HepG2 (cell line): Measurements from ENCODE around the gene RPUSD2. TPM values are rescaled to one million over a fixed set of nuclear protein-coding genes. Genes with fewer than 3 reads are reported as not detected.

Source experiments
- GFI1 ChIP-seq: sonication (generic); formaldehyde crosslinking; IDR thresholded peaks from 2 replicates; pipeline ENCODE4 v1.5.0; 2020; ENCODE audit warnings: missing genetic modification reagents, mild to moderate bottlenecking, borderline replicate concordance
- IRF1 ChIP-seq: sonication (generic); formaldehyde crosslinking; IDR thresholded peaks from 2 replicates; pipeline ENCODE4 v1.4.0; 2020; ENCODE audit warnings: low read depth, mild to moderate bottlenecking, missing genetic modification reagents
- KDM5B ChIP-seq: sonication (generic); formaldehyde crosslinking; IDR thresholded peaks from 2 replicates; pipeline ENCODE4 v1.4.0; 2020; ENCODE audit warnings: missing genetic modification reagents, mild to moderate bottlenecking, borderline replicate concordance
- MLXIP ChIP-seq: sonication (generic); formaldehyde crosslinking; IDR thresholded peaks from 2 replicates; pipeline ENCODE4 v1.9.0; 2021; ENCODE audit warnings: missing genetic modification reagents, borderline replicate concordance
- PITX1 ChIP-seq: sonication (generic); formaldehyde crosslinking; IDR thresholded peaks from 2 replicates; pipeline ENCODE4 v1.5.1; 2020; ENCODE audit warnings: mild to moderate bottlenecking, missing genetic modification reagents
- POGZ ChIP-seq: sonication (generic); formaldehyde crosslinking; IDR thresholded peaks from 2 replicates; pipeline ENCODE4 v1.4.0; 2020; ENCODE audit warnings: mild to moderate bottlenecking, missing genetic modification reagents
- SIN3B ChIP-seq: fragments of 150-350 bp; IDR thresholded peaks from 2 replicates; pipeline ENCODE4 v1.6.1; 2014; ENCODE audit warnings: low read length
- TFAP4 ChIP-seq: sonication (generic); IDR thresholded peaks from 2 replicates; pipeline ENCODE4 v1.6.1; 2016; ENCODE audit warnings: low read depth, borderline replicate concordance
- ZC3H13 ChIP-seq: sonication (generic); formaldehyde crosslinking; IDR thresholded peaks from 2 replicates; pipeline ENCODE4 v1.8.1; 2023; ENCODE audit warnings: mild to moderate bottlenecking, missing genetic modification reagents, moderate library complexity
- ZNF136 ChIP-seq: sonication (generic); formaldehyde crosslinking; IDR thresholded peaks from 2 replicates; pipeline ENCODE4 v1.8.1; 2022; ENCODE audit warnings: low read depth, mild to moderate bottlenecking, moderate library complexity, missing genetic modification reagents
- ZNF619 ChIP-seq: sonication (generic); formaldehyde crosslinking; IDR thresholded peaks from 2 replicates; pipeline ENCODE4 v1.4.0; 2020; ENCODE audit warnings: mild to moderate bottlenecking, missing genetic modification reagents
- ZNF710 ChIP-seq: sonication (generic); formaldehyde crosslinking; IDR thresholded peaks from 2 replicates; pipeline ENCODE4 v1.5.0; 2020; ENCODE audit warnings: mild to moderate bottlenecking, missing genetic modification reagents, borderline replicate concordance
- ZNF770 ChIP-seq: sonication (generic); formaldehyde crosslinking; IDR thresholded peaks from 2 replicates; pipeline ENCODE4 v1.5.0; 2020; ENCODE audit warnings: mild to moderate bottlenecking, missing genetic modification reagents
- ZNF776 ChIP-seq: sonication (generic); formaldehyde crosslinking; IDR thresholded peaks from 2 replicates; pipeline ENCODE4 v1.4.0; 2020; ENCODE audit warnings: mild to moderate bottlenecking, missing genetic modification reagents
- ZNF800 ChIP-seq: sonication (generic); formaldehyde crosslinking; IDR thresholded peaks from 2 replicates; pipeline ENCODE4 v1.4.0; 2020; ENCODE audit warnings: missing genetic modification reagents
- ZZZ3 ChIP-seq: sonication (generic); formaldehyde crosslinking; IDR thresholded peaks from 2 replicates; pipeline ENCODE4 v1.4.0; 2020; ENCODE audit warnings: missing genetic modification reagents, mild to moderate bottlenecking, borderline replicate concordance
- polyA plus RNA-seq, 8 experiments: library from polyadenylated mRNA; depleted of rRNA in 3 of 8; stranded (reverse) in 7 of 8; unstranded in 1 of 8; fragments of >200 nt; fragmentation: Illumina TruSeq in 4 of 8; extraction: Trizol in 4 of 8; gene quantifications; 2 replicates each; pipeline versions ENCODE4 v1.2.1 to v1.2.3, GENCODE V29; 2011 to 2016; ENCODE audit warnings: low read depth in 4 of 8, missing spikeins in 1 of 8, mixed read lengths in 1 of 8; ENCODE audit not compliant: insufficient read depth in 1 of 8
- total RNA-seq, 5 experiments: library from RNA; depleted of rRNA; stranded (reverse); fragments of >200 nt; fragmentation: Illumina TruSeq; extraction: Trizol; gene quantifications; 2 replicates each; pipeline ENCODE4 v1.2.3, GENCODE V29; 2016; ENCODE audit warnings: low read depth in 1 of 5

The RPUSD2 gene
- total and polyA plus RNA-seq, 2 of the 13 experiments (the other 11 are each of a cell fraction or from before 2014, with no cell fraction given): 8.6 to 14.5 TPM

GRCh38 chr15:40569129-40569953 lies at the start of gene RPUSD2 (continued):
- TF ChIP-seq KDM5B (CRISPR knock-in tag): peak; percentile 65
- 0 out of 2 replicates have a peak, but pooled peaks have one; percentile 30 for TF ChIP-seq ZNF136 (CRISPR knock-in tag)
- no peak for TF ChIP-seq ZNF619 (CRISPR knock-in tag)
- peak; percentile 39; the same call in 1 of the 2 replicates for TF ChIP-seq ZZZ3 (CRISPR knock-in tag)
- peak; percentile 93 for TF ChIP-seq SIN3B
- TF ChIP-seq GFI1: peak; percentile 43; the same call in 1 of the 2 replicates
- peak; percentile 53 for TF ChIP-seq PITX1
- no peak for TF ChIP-seq MLXIP (CRISPR knock-in tag)
- peak; percentile 55; the same call in 1 of the 2 replicates for TF ChIP-seq ZNF710
- TF ChIP-seq ZNF800 (CRISPR knock-in tag): 0 out of 2 replicates have a peak, but pooled peaks have one; percentile 10
- TF ChIP-seq IRF1: no peak
- TF ChIP-seq ZC3H13 (CRISPR knock-in tag): peak; percentile 48; the same call in 1 of the 2 replicates
- 0 out of 2 replicates have a peak, but pooled peaks have one; percentile 26 for TF ChIP-seq ZNF776 (CRISPR knock-in tag)
- peak; percentile 20; the same call in 1 of the 2 replicates for TF ChIP-seq TFAP4
- 0 out of 2 replicates have a peak, but pooled peaks have one; percentile 34 for TF ChIP-seq ZNF770 (CRISPR knock-in tag)
- TF ChIP-seq POGZ: peak; percentile 83
